HepG2 (cell line): ENCODE results near the gene VAX1. TPM values are rescaled to one million over a fixed set of nuclear protein-coding genes. Genes with fewer than 3 reads are reported as not detected.

Source experiments
- ATAC-seq: fragments of 200-7000 bp; cut with Tn5 transposase; 3 replicates; pipeline ENCODE4 v1.9.1; 2020; ENCODE audit warnings: mild to moderate bottlenecking, moderate library complexity
- BruUV-seq: library from RNA; stranded (reverse); fragments of 400-500 nt; replicated peaks from 2 replicates; lab custom pipeline; 2021; lab: Mats Ljungman, UMichigan
- CTCF ChIA-PET: fragments of 300-600 bp; formaldehyde crosslinking; extraction: SDS; loops from one replicate; lab custom pipeline; 2021; ENCODE audit warnings: low total read pairs, inconsistent platforms, low intra/inter-chr PET ratio; lab: Yijun Ruan, JAX
- POLR2A ChIA-PET: fragments of 350-600 bp; sonication (Branson Sonifier 250); formaldehyde crosslinking; loops from one replicate; lab custom pipeline; 2020; ENCODE audit warnings: antibody characterized with exemption, inconsistent platforms; lab: Yijun Ruan, JAX
- DNase-seq: peaks from one replicate; pipeline ENCODE4 v3.0.0-alpha.2; 2015; ENCODE audit warnings: low spot score
- FAIRE-seq: peaks from 3 replicates; lab custom pipeline; 2011; peaks lifted over from hg19 to GRCh38; lab: Jason Lieb, UNC
- H2AFZ ChIP-seq: one replicate; pipeline ENCODE4 v1.6.1; 2011; ENCODE audit warnings: low read length, inconsistent platforms
- H3K27ac ChIP-seq: fragments of 300-600 bp; 3 replicates; pipeline ENCODE4 v1.8.0; 2011; ENCODE audit warnings: mixed run types, mild to moderate bottlenecking, mixed read lengths, low read length, inconsistent platforms; ENCODE audit not compliant: insufficient read depth; ENCODE audit errors: extremely low read length
- H3K27me3 ChIP-seq, 2 experiments: fragments of 200-600 bp in 1 of 2; 2 replicates in 1 of 2; 3 replicates in 1 of 2; pipeline versions ENCODE4 v1.6.0 to v1.8.0; 2011; ENCODE audit warnings: low read length in 2 of 2, mild to moderate bottlenecking in 2 of 2, moderate library complexity in 2 of 2, inconsistent platforms in 1 of 2; ENCODE audit not compliant: insufficient read depth in 2 of 2, control insufficient read depth in 1 of 2
- H3K36me3 ChIP-seq, 2 experiments: fragments of 200-600 bp in 1 of 2; replicated peaks in 1 of 2; 2 replicates in 1 of 2; 3 replicates in 1 of 2; pipeline versions ENCODE4 v1.5.1 to v1.8.0; 2011; ENCODE audit warnings: low read length in 2 of 2, inconsistent platforms in 1 of 2; ENCODE audit not compliant: insufficient read depth in 2 of 2, control insufficient read depth in 1 of 2
- H3K4me1 ChIP-seq: 2 replicates; pipeline ENCODE4 v1.5.1; 2012; ENCODE audit warnings: low read length, inconsistent platforms; ENCODE audit not compliant: insufficient read depth
- H3K4me2 ChIP-seq: 2 replicates; pipeline ENCODE4 v1.6.0; 2011; ENCODE audit warnings: low read depth, low read length, inconsistent platforms
- H3K4me3 ChIP-seq, 3 experiments: fragments of 200-600 bp in 1 of 3; sonication (generic), shearing (Covaris generic) in 1 of 3; replicated peaks in 1 of 3; 2 replicates each; pipeline ENCODE4 v1.5.1; 2011 to 2016; ENCODE audit warnings: low read length in 3 of 3, inconsistent platforms in 2 of 3, low read depth in 2 of 3, mild to moderate bottlenecking in 2 of 3, control low read depth in 1 of 3, mixed read lengths in 1 of 3; ENCODE audit not compliant: insufficient read depth in 1 of 3
- H3K79me2 ChIP-seq: one replicate; pipeline ENCODE4 v1.6.1; 2011; ENCODE audit warnings: low read length, inconsistent platforms; ENCODE audit not compliant: insufficient read depth
- H3K9ac ChIP-seq: 2 replicates; pipeline ENCODE4 v1.6.0; 2011; ENCODE audit warnings: mild to moderate bottlenecking, low read depth, low read length, inconsistent platforms; ENCODE audit not compliant: insufficient read depth
- H3K9me3 ChIP-seq: 2 replicates; pipeline ENCODE4 v1.5.1; 2012; ENCODE audit warnings: mild to moderate bottlenecking, low read length
- H4K20me1 ChIP-seq: 2 replicates; pipeline ENCODE4 v1.6.0; 2011; ENCODE audit warnings: inconsistent platforms, mild to moderate bottlenecking, low read length, moderate library complexity; ENCODE audit not compliant: insufficient read depth
- DMTF1 ChIP-seq: sonication (generic); formaldehyde crosslinking; IDR thresholded peaks from 2 replicates; pipeline ENCODE4 v1.4.0; 2020; ENCODE audit warnings: mild to moderate bottlenecking, missing genetic modification reagents
- DNMT3B ChIP-seq: conservative IDR thresholded peaks from 2 replicates; pipeline ENCODE4 v1.6.1; 2016; ENCODE audit warnings: missing biosample characterization, control low read depth
- MATR3 ChIP-seq: sonication (generic); formaldehyde crosslinking; IDR thresholded peaks from 2 replicates; pipeline ENCODE4 v1.4.0; 2020; ENCODE audit warnings: missing genetic modification reagents
- MBNL3 ChIP-seq: fragments of 250-450 bp; sonication (Bioruptor Pico); conservative IDR thresholded peaks from 2 replicates; pipeline ENCODE4 v1.8.0; 2022; ENCODE audit warnings: mild to moderate bottlenecking, inconsistent platforms
- MTF1 ChIP-seq: sonication (generic); formaldehyde crosslinking; IDR thresholded peaks from 2 replicates; pipeline ENCODE4 v1.5.0; 2020; ENCODE audit warnings: missing genetic modification reagents
- RELA ChIP-seq: sonication (generic); formaldehyde crosslinking; IDR thresholded peaks from 2 replicates; pipeline ENCODE4 v1.4.0; 2020; ENCODE audit warnings: missing genetic modification reagents
- RNF2 ChIP-seq: fragments of 450-650 bp; conservative IDR thresholded peaks from 2 replicates; pipeline ENCODE4 v1.6.1; 2016; ENCODE audit warnings: low read depth
- SMARCC2 ChIP-seq: fragments of 450-650 bp; IDR thresholded peaks from 2 replicates; pipeline ENCODE4 v1.6.1; 2017; ENCODE audit warnings: antibody characterized with exemption, mild to moderate bottlenecking
- TBX3 ChIP-seq: fragments of 450-650 bp; IDR thresholded peaks from 2 replicates; pipeline ENCODE4 v1.6.1; 2017; ENCODE audit warnings: antibody characterized with exemption, mild to moderate bottlenecking, inconsistent platforms, borderline replicate concordance
- TRIM24 ChIP-seq: sonication (generic); formaldehyde crosslinking; IDR thresholded peaks from 2 replicates; pipeline ENCODE4 v1.8.0; 2022; ENCODE audit warnings: mild to moderate bottlenecking, missing genetic modification reagents
- ZMYM3 ChIP-seq: sonication (generic); formaldehyde crosslinking; IDR thresholded peaks from 2 replicates; pipeline ENCODE4 v1.5.1; 2020; ENCODE audit warnings: mild to moderate bottlenecking, missing genetic modification reagents
- ZNF335 ChIP-seq: sonication (generic); formaldehyde crosslinking; IDR thresholded peaks from 2 replicates; pipeline ENCODE4 v1.4.0; 2020; ENCODE audit warnings: missing genetic modification reagents
- ZNF501 ChIP-seq: sonication (generic); formaldehyde crosslinking; IDR thresholded peaks from 2 replicates; pipeline ENCODE4 v1.5.1; 2020; ENCODE audit warnings: mild to moderate bottlenecking, moderate library complexity, missing genetic modification reagents
- ZNF550 ChIP-seq: sonication (generic); formaldehyde crosslinking; IDR thresholded peaks from 2 replicates; pipeline ENCODE4 v1.4.0; 2020; ENCODE audit warnings: mild to moderate bottlenecking, missing genetic modification reagents, borderline replicate concordance
- ZSCAN29 ChIP-seq: sonication (generic); formaldehyde crosslinking; conservative IDR thresholded peaks from 2 replicates; pipeline ENCODE4 v1.4.0; 2020; ENCODE audit warnings: mild to moderate bottlenecking, missing genetic modification reagents
- WGBS: methylation state at CpG from one replicate; pipeline ENCODE4 v1.1.6; 2017; ENCODE audit warnings: low lambda C conversion rate; 5-methylcytosine and 5-hydroxymethylcytosine counted together
- in situ Hi-C: cut with HindIII; loops from 2 replicates; pipeline ENCODE4 v1.10.0; 2017; ENCODE audit warnings: low pct_unique_long_range_greater_than_20kb; ENCODE audit not compliant: extremely low pct_ligation_motif_present
- intact Hi-C: fragments of 100-400 bp; cut with micrococcal nuclease; formaldehyde crosslinking; loops from one replicate; pipeline ENCODE4 v1.10.0; 2022; ENCODE audit not compliant: unreplicated experiment
- polyA plus RNA-seq, 8 experiments: library from polyadenylated mRNA; depleted of rRNA in 3 of 8; stranded (reverse) in 7 of 8; unstranded in 1 of 8; fragments of >200 nt; fragmentation: Illumina TruSeq in 4 of 8; extraction: Trizol in 4 of 8; gene quantifications; 2 replicates each; pipeline versions ENCODE4 v1.2.1 to v1.2.3, GENCODE V29; 2011 to 2016; ENCODE audit warnings: low read depth in 4 of 8, missing spikeins in 1 of 8, mixed read lengths in 1 of 8; ENCODE audit not compliant: insufficient read depth in 1 of 8
- total RNA-seq, 5 experiments: library from RNA; depleted of rRNA; stranded (reverse); fragments of >200 nt; fragmentation: Illumina TruSeq; extraction: Trizol; gene quantifications; 2 replicates each; pipeline ENCODE4 v1.2.3, GENCODE V29; 2016; ENCODE audit warnings: low read depth in 1 of 5

VAX1 gene
- total and polyA plus RNA-seq, 2 of the 13 experiments (the other 11 are each of a cell fraction or from before 2014, with no cell fraction given) = not detected

GRCh38 chr10:117168729-117169128 is 30.7 kb upstream of the VAX1 start:
- peaks cover 17% of the 10 kb centered on the region for H3K4me1 ChIP-seq
- H3K9me3 ChIP-seq = no peaks in the 10 kb centered on the region
- no peak for DNase-seq
- no peak for ATAC-seq
- H3K27me3 ChIP-seq = peaks cover 2 to 83% of the 10 kb centered on the region in 2 experiments
- no peak overlapping the region for H3K9ac ChIP-seq
- H3K79me2 ChIP-seq = no peaks in the 10 kb centered on the region
- no peak overlapping the region for H3K4me3 ChIP-seq
- no TSS peak for BruUV-seq
- no peaks in the 10 kb centered on the region for H3K36me3 ChIP-seq
- in situ Hi-C loops = loop anchor here (5.0 to 10.0 kb wide), 2 partner anchors 164 to 371 kb away; partner anchors contain the start of gene SHTN1
- POLR2A ChIA-PET = no interaction called here
- 33% methylated on average over 23 of the region's 25 CpGs for WGBS
- no peak overlapping the region for H3K27ac ChIP-seq
- no peaks in the 10 kb centered on the region for H4K20me1 ChIP-seq
- H2AFZ ChIP-seq = no peak overlapping the region
- CTCF ChIA-PET = interaction anchor here (5.0 kb wide), 1 partner anchor 372 kb away, joined by 60 read pairs; no protein-coding TSS in a partner anchor
- H3K4me2 ChIP-seq = no peak overlapping the region
- intact Hi-C loops = loop anchor here (5.0 kb wide), 1 partner anchor 166 kb away; no protein-coding TSS in a partner anchor
- FAIRE-seq = no peak
- TF ChIP-seq MATR3 (CRISPR knock-in tag) = no peak
- TF ChIP-seq ZMYM3 (CRISPR knock-in tag) = no peak
- no peak for TF ChIP-seq ZNF550 (CRISPR knock-in tag)
- no peak for TF ChIP-seq TBX3
- TF ChIP-seq DNMT3B (CRISPR knock-in tag) = no peak
- TF ChIP-seq ZSCAN29 (CRISPR knock-in tag) = no peak
- no peak for TF ChIP-seq MTF1 (CRISPR knock-in tag)
- no peak for TF ChIP-seq MBNL3
- TF ChIP-seq SMARCC2 = no peak
- no peak for TF ChIP-seq RELA
- no peak for TF ChIP-seq ZNF501 (CRISPR knock-in tag)
- no peak for TF ChIP-seq TRIM24 (CRISPR knock-in tag)
- no peak for TF ChIP-seq ZNF335 (CRISPR knock-in tag)
- no peak for TF ChIP-seq RNF2
- no peak for TF ChIP-seq DMTF1 (CRISPR knock-in tag)
